Hematopoietic multipotent progenitor cell (in vitro differentiated cells): ENCODE results near the gene IGFBP5. TPM values are rescaled to one million over a fixed set of nuclear protein-coding genes. Genes with fewer than 3 reads are reported as not detected.

Experiments used
- DNase-seq, 3 donors: peaks; one replicate each; pipeline ENCODE4 v3.0.0-alpha.2; 2011 to 2015; ENCODE audit warnings: low read depth in 2 of 3, low spot score in 2 of 3
- total RNA-seq: library from RNA; depleted of rRNA; stranded (reverse); fragments of >200 nt; gene quantifications from one replicate; pipeline ENCODE4 v1.2.3, GENCODE V29; 2012

The IGFBP5 gene
- total RNA-seq, 1 donor: under 0.01 TPM

GRCh38 chr2:216626168-216626874, 69.0 kb downstream of the IGFBP5 start:
- no peak for DNase-seq

- DNase-seq: no peak
These were observed 71.1 kb downstream of the IGFBP5 start for GRCh38 chr2:216624251-216624650.

DNA sequence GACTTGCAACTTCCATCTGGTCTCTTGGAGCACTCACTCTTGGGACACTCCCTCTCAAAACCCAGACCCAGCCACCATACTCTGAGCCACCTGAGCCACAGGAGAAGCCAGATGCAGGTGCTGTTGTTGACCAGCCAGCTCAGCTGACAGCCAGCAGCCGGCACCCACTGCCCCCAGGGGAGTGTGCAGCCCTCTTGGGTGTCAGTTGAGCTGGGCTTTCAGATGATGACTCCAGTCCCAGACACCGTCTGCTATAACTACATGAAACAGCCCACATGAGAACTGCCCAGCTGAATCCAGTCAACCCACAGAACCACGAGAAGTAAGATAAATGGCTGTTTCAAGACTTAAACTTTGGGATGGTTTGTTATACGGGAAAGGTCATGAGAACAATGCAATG, 72.8 kb downstream of the IGFBP5 start:
- DNase-seq: no peak

Other genes starting within 250 kb of the IGFBP5 start
- 1,356 TPM for gene RPL37A, start 196.7 kb downstream of the IGFBP5 start, total RNA-seq
- gene IGFBP2, start 62.1 kb downstream of the IGFBP5 start, total RNA-seq: 8.3 TPM
- gene TNP1, start 164.5 kb upstream of the IGFBP5 start, total RNA-seq: not detected